HG02840 (cell line): ENCODE results near the gene TRIM71.
"Not testable (repeated sequence)": the region's sequence is repeated elsewhere in the genome, so short reads cannot be mapped to it uniquely, and the experiment has no call there.

Experiments
- ATAC-seq: cut with Tn5 transposase; IDR thresholded peaks from one replicate; pipeline ENCODE4 v1.9.1; 2021; ENCODE audit warnings: mild to moderate bottlenecking, moderate library complexity, moderate number of reproducible peaks; ENCODE audit not compliant: unreplicated experiment, low FRiP score

The TRIM71 gene

GRCh38 chr3:32913790-32914446, 96.1 kb downstream of the TRIM71 start:
- no peak for ATAC-seq

DNA sequence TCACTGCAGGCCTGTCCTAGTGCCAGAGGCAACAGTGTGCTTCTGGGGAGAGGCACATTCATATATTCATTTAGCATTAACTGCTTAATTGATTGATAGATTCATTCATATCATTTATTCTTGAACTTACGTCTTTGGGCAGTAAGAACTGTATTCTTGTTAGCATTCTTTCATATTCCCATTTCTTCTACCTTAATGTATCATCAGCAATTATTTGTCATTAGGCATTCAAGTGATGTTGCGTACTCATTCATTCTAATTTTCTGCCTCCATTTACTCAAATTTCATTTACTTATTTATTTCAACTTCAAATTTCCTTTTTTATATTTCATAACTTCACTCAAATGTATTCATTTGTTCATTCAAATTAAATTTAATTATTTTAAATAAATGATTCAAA, 102.1 kb downstream of the TRIM71 start:
- no peak for ATAC-seq

GRCh38 chr3:32922078-32922477, 104.3 kb downstream of the TRIM71 start:
- no peak for ATAC-seq

DNA sequence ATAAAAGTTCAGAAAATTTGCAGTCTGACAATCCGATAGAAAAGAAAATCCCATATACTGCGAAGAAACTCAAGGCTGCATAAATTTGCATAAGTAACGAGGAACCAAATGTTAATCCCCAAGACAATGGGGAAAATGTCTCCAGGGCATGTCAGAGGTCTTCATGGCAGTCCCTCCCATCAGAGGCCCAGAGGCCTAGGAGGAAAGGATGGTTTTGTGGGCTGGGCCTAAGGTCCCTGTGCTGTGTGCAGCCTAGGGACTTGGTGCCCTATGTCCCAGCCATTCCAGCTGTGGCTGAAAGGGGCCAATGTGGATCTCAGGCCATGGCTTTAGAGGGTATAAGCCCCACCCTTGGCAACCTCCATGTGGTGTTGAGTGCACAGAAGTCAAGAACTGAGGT, 112.4 kb downstream of the TRIM71 start:
- no peak for ATAC-seq

DNA sequence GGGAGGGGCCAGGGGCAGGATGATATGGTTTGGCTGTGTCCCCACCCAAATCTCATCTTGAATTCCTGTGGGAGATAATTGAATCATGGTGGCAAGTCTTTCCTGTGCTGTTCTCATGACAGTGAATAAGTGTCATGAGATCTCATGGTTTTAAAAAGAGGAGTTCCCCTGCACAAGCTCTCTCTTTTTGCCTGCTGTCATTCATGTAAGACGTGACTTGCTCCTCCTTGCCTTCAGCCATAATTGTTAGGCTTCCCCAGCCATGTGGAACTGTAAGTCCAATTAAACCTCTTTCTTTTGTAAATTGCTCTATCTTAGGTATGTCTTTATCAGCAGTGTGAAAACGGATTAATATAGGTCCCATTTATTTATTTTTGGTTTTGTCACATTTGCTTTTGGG, 113.5 kb downstream of the TRIM71 start:
- ATAC-seq, result not testable (repeated sequence)

DNA sequence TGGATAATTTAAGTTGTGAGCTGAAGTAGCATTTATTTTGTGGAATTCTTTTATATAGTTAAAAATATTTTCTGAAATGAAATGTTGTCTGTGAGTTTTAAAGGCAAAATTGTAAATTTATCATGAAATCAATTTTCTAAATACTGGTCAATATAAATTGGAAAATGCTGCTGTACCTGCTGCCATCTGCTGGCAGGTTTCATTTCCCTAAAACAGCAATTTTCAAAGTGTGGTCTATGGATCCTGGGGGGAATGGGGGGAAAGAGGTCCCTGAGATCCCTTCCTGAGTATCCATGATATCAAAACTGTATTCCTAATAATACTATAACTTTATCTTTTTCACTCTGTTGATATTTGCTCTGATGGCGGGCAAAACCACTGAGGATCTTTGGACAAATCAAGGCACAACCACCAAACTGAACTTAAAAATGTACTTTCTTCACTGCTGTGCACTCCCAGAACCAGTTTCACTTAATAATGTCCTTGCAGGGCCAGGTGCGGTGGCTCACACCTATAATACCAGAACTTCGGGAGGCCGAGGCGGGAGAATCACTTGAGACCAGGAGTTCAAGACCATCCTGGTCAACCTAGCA, 116.4 kb downstream of the TRIM71 start:
- ATAC-seq, result no peak

DNA sequence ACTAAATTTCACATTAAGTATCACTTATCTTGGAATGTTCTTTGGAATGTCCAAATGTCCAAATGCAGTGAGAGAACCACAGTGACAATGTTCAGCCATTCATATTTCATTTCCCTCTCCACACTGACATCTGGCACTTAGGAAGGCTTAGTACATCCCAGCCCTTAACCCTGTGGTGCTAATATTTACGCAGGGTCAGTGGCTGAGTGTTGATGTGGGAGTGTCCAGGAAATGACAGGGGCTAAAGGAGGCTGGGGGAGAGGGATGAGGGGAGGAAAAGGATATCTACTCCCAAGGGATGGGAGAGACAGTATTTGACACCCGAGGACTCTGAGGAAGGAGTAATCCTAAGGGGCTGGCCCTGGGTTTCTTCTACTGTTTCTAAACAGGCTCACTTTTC, 119.5 kb downstream of the TRIM71 start:
- no peak for ATAC-seq

- not testable (repeated sequence) for ATAC-seq
These were observed 121.9 kb downstream of the TRIM71 start for GRCh38 chr3:32939531-32940284.

DNA sequence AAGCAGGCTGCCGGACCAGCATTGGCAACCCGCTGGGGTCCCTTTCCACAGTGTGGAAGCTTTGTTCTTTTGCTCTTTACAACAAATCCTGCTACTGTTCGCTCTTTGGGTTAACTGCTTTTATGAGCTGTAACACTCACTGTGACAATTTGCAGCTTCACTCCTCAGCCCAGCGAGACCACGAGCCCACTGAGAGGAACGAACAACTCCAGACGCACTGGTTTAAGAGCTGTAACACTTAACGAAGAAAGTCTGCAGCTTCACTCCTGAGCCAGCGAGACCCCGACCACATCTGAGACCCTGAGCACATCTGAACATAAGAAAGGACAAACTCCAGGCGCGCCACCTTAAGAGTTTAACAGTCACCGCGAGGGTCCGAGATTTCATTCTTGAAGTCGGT, 122.9 kb downstream of the TRIM71 start:
- ATAC-seq, result no peak

- ATAC-seq, result no peak
These were observed 127.3 kb downstream of the TRIM71 start for GRCh38 chr3:32945136-32945535.

DNA sequence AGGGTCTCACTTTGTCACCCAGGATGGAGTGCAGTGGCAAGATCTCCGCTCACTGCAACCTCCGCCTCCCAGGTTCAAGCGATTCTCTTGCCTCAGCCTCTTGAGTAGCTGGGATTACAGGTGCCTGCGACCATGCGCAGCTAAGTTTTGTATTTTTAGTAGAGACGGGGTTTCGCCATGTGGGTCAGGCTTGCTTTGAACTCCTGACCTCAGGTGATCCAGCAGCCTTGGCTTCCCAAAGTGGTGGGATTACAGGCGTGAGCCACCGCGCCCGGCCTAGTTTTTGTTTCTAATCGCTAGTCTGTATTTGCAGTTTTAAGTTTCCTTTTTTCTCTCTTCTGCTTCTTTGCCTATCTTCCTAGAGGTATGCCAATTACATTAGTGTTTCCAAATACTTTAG, 127.8 kb downstream of the TRIM71 start:
- ATAC-seq, result not testable (repeated sequence)

- ATAC-seq, result peak; percentile 28
These were observed 129.4 kb downstream of the TRIM71 start for GRCh38 chr3:32946973-32947788.
